A549 (cell line): Measurements from ENCODE around the gene TPRG1. TPM values are rescaled to one million over a fixed set of nuclear protein-coding genes. Genes with fewer than 3 reads are reported as not detected.

Experiments used
- ATAC-seq, 2 experiments: fragments of 200-7000 bp in 1 of 2; fragments of >200 bp in 1 of 2; cut with Nextera tagmentation in 1 of 2; cut with Tn5 transposase in 1 of 2; 3 replicates each; pipeline versions ENCODE4 v1.8.0 to v1.9.1; 2018 to 2020; ENCODE audit warnings: mild to moderate bottlenecking in 1 of 2, moderate library complexity in 1 of 2
- CTCF ChIA-PET: fragments of 300-600 bp; sonication (Branson Sonifier 250); formaldehyde crosslinking; extraction: SDS; loops from one replicate; lab custom pipeline; 2021; ENCODE audit warnings: antibody characterized with exemption, inconsistent platforms; lab: Yijun Ruan, JAX
- POLR2A ChIA-PET: fragments of 350-600 bp; formaldehyde crosslinking; extraction: SDS; loops from one replicate; lab custom pipeline; 2021; ENCODE audit warnings: antibody characterized with exemption, inconsistent platforms; lab: Yijun Ruan, JAX
- DNase-seq, 2 experiments: peaks; one replicate each; pipeline versions ENCODE4 v3.0.0 to v3.0.0-alpha.2; 2011 to 2016; ENCODE audit warnings: low read depth in 1 of 2, low spot score in 1 of 2
- FAIRE-seq: peaks from 2 replicates; lab custom pipeline; 2011; peaks lifted over from hg19 to GRCh38; lab: Jason Lieb, UNC
- H3K27ac ChIP-seq, 2 experiments: fragments of >200 bp; sonication (Bioruptor Twin); formaldehyde crosslinking; 3 replicates each; pipeline ENCODE4 v1.5.1; 2016 to 2017
- H3K4me1 ChIP-seq: fragments of >200 bp; sonication (Bioruptor Twin); formaldehyde crosslinking; 3 replicates; pipeline ENCODE4 v1.6.1; 2016
- H3K4me2 ChIP-seq: fragments of >200 bp; sonication (Bioruptor Twin); formaldehyde crosslinking; 3 replicates; pipeline ENCODE4 v1.6.1; 2016
- H3K4me3 ChIP-seq: fragments of >200 bp; sonication (Bioruptor Twin); formaldehyde crosslinking; 3 replicates; pipeline ENCODE4 v1.5.1; 2016
- H3K9me3 ChIP-seq: fragments of >200 bp; sonication (Bioruptor Twin); formaldehyde crosslinking; 3 replicates; pipeline ENCODE4 v1.6.1; 2016
- FOXS1 ChIP-seq: fragments of 250-450 bp; sonication (Bioruptor Pico); IDR thresholded peaks from 2 replicates; pipeline ENCODE4 v1.5.0; 2020; ENCODE audit warnings: mild to moderate bottlenecking, moderate library complexity
- HDAC2 ChIP-seq: fragments of 200-600 bp; sonication (generic); IDR thresholded peaks from 2 replicates; pipeline ENCODE4 v1.6.1; 2016
- HES2 ChIP-seq: fragments of >200 bp; sonication (Bioruptor Twin); formaldehyde crosslinking; IDR thresholded peaks from 2 replicates; pipeline ENCODE4 v1.6.1; 2016
- HOXB13 ChIP-seq: fragments of 250-450 bp; sonication (Bioruptor Pico); IDR thresholded peaks from 2 replicates; pipeline ENCODE4 v1.5.0; 2020; ENCODE audit warnings: low read depth, mild to moderate bottlenecking, moderate library complexity
- MYC ChIP-seq: IDR thresholded peaks from 2 replicates; pipeline ENCODE4 v1.6.1; 2012; ENCODE audit warnings: mild to moderate bottlenecking, inconsistent platforms, low read length, improper control_type of control experiment, borderline replicate concordance
- NR3C1 ChIP-seq: fragments of >200 bp; sonication (Bioruptor Twin); formaldehyde crosslinking; IDR thresholded peaks from 3 replicates; pipeline ENCODE4 v1.6.1; 2017
- REST ChIP-seq: fragments of 200-600 bp; sonication (generic); IDR thresholded peaks from 2 replicates; pipeline ENCODE4 v1.6.1; 2016; ENCODE audit warnings: antibody characterized with exemption, mild to moderate bottlenecking, moderate library complexity
- RFX5 ChIP-seq: fragments of 450-650 bp; IDR thresholded peaks from 2 replicates; pipeline ENCODE4 v1.7.1; 2014; ENCODE audit warnings: antibody characterized with exemption, mild to moderate bottlenecking, moderate library complexity
- WGBS: methylation state at CpG from one replicate; pipeline ENCODE4 v1.1.6; 2017; ENCODE audit errors: missing lambda C conversion rate; 5-methylcytosine and 5-hydroxymethylcytosine counted together
- polyA plus RNA-seq, 4 experiments: library from polyadenylated mRNA; depleted of rRNA in 3 of 4; stranded (reverse); fragments of >200 nt; fragmentation: RNase III in 1 of 4; extraction: RNeasy Plus Mini Kit Qiagen cat#74134 plus additional on column Dnase treatment in 1 of 4; gene quantifications; 2 replicates in 3 of 4; 3 replicates in 1 of 4; pipeline ENCODE4 v1.2.3, GENCODE V29; 2011 to 2017
- TF ChIP-seq, protein P1 (sequence below): fragments of >200 bp; sonication (Bioruptor Twin); formaldehyde crosslinking; IDR thresholded peaks from 3 replicates; pipeline ENCODE4 v1.6.1; 2016

Gene TPRG1
- polyA plus RNA-seq, 2 of the 4 experiments (the other 2 are of a cell fraction): 0.21 to 1.1 TPM

GRCh38 chr3:189361103-189361835, 189.5 kb downstream of the TPRG1 start:
- ATAC-seq (no peak; a peak in 2 of 6 replicates), DNase-seq (peak in 1 of 2 experiments; percentile 35), FAIRE-seq (no peak)
- TF ChIP-seq HES2: no peak
- WGBS: 67% methylated on average over 2 of the region's 2 CpGs
- Histone ChIP-seq H3K27ac (peak overlapping the region; percentile 38 to 71; a peak in 5 of 6 replicates), H3K9me3 (0 out of 3 replicates have a peak, but pooled peaks cover 5% of the 10 kb centered on the region), H3K4me2 (peak overlapping the region; percentile 31; the same call in 2 of the 3 replicates), H3K4me1 (peaks cover 24% of the 10 kb centered on the region), H3K4me3 (no peak overlapping the region)
- CTCF ChIA-PET: interaction anchor here (0.8 to 1.0 kb wide), 2 partner anchors 27 to 93 kb away, joined by 3 read pairs; no protein-coding TSS in a partner anchor
- POLR2A ChIA-PET: interaction anchor here (0.6 kb wide), 1 partner anchor 270 kb away, joined by 3 read pairs; the partner anchor contains the start of gene TP63

DNA sequence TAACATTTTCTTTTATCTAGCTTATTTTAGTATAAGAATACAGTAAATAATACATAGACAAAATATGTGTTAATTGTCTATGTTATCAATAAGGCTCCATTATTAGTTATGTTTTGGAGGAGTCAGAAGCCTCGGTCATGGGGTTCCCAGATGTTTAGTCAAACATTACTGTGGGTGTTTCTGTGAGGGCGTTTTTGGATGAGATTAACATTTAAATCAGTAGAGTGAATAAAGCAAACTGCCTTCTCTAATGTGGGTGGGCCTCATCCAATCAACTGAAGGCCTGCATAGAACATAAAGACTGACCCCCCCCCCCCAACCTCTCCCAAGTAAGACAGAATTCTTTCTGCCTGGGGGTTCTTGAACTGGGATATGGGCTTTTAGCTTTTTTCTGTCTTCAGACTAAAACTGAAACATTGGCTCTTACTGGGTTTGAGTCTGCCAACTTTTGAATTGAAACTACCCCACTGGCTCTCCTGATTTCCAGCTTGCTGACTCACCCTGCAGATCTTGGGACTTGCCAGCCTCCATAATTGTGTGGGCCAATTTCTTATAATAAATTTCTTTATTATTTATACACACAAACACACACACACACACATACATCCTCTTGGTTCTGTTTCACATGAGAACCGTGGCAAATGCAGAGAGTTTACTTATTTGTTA, 192.0 kb downstream of the TPRG1 start:
- ChIA-PET CTCF (no interaction called here), POLR2A (no interaction called here)
- FAIRE-seq: no peak
- no peak overlapping the region for H3K4me3 ChIP-seq
- TF ChIP-seq HOXB13 (CRISPR knock-in tag) (no peak), HDAC2 (no peak), NR3C1 (no peak)
- TF ChIP-seq, protein P1, sequence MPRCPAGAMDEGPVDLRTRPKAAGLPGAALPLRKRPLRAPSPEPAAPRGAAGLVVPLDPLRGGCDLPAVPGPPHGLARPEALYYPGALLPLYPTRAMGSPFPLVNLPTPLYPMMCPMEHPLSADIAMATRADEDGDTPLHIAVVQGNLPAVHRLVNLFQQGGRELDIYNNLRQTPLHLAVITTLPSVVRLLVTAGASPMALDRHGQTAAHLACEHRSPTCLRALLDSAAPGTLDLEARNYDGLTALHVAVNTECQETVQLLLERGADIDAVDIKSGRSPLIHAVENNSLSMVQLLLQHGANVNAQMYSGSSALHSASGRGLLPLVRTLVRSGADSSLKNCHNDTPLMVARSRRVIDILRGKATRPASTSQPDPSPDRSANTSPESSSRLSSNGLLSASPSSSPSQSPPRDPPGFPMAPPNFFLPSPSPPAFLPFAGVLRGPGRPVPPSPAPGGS: no peak
- 72% methylated on average over 3 of the region's 3 CpGs for WGBS
- peak overlapping the region in 1 of 2 experiments; percentile 52; a peak in 4 of 6 replicates for H3K27ac ChIP-seq
- H3K4me2 ChIP-seq: no peak overlapping the region
- H3K9me3 ChIP-seq: no peaks in the 10 kb centered on the region; the same call in 2 of the 3 replicates
- DNase-seq: no peak
- ATAC-seq: no peak
- peaks cover 14% of the 10 kb centered on the region for H3K4me1 ChIP-seq

GRCh38 chr3:189365609-189366564, 194.1 kb downstream of the TPRG1 start:
- Histone ChIP-seq H3K27ac (peak overlapping the region in 1 of 2 experiments; percentile 31; a peak in 2 of 6 replicates), H3K4me3 (no peak overlapping the region), H3K9me3 (no peaks in the 10 kb centered on the region; the same call in 2 of the 3 replicates), H3K4me2 (no peak overlapping the region), H3K4me1 (peaks cover 14% of the 10 kb centered on the region)
- ATAC-seq (no peak), DNase-seq (no peak), FAIRE-seq (no peak)
- TF ChIP-seq RFX5: no peak
- no peak for TF ChIP-seq MYC
- TF ChIP-seq FOXS1 (CRISPR knock-in tag): no peak
- TF ChIP-seq REST: no peak
- ChIA-PET CTCF (no interaction called here), POLR2A (no interaction called here)
- WGBS: 78% methylated on average over 3 of the region's 3 CpGs
